Lung (tissue), 12 donors: Measurements from ENCODE around the gene LSMEM2. TPM values are rescaled to one million over a fixed set of nuclear protein-coding genes. Genes with fewer than 3 reads are reported as not detected.

Experiments
- ATAC-seq: fragments of 200-7000 bp; cut with Tn5 transposase; one replicate; pipeline ENCODE4 v1.9.1; 2020; ENCODE audit warnings: moderate number of reproducible peaks; ENCODE audit not compliant: insufficient read depth, low FRiP score
- DNase-seq, 3 donors: peaks; one replicate each; pipeline ENCODE4 v3.0.0-alpha.2; 2013 to 2017
- H3K27ac ChIP-seq, 2 donors: one replicate each; pipeline ENCODE4 v1.5.1; 2013; ENCODE audit warnings: mild to moderate bottlenecking in 2 of 2, moderate library complexity in 2 of 2, control low read depth in 1 of 2, inconsistent platforms in 1 of 2, low read depth in 1 of 2, low read length in 1 of 2
- H3K27me3 ChIP-seq, 3 donors: one replicate each; pipeline ENCODE4 v1.5.1; 2013; ENCODE audit warnings: low read length in 2 of 3; ENCODE audit not compliant: control insufficient read depth in 3 of 3, insufficient read depth in 3 of 3
- H3K36me3 ChIP-seq, 4 donors: one replicate each; pipeline ENCODE4 v1.5.1; 2013; ENCODE audit warnings: low read length in 4 of 4, mild to moderate bottlenecking in 1 of 4, moderate library complexity in 1 of 4; ENCODE audit not compliant: control insufficient read depth in 4 of 4, insufficient read depth in 4 of 4
- H3K4me1 ChIP-seq, 5 donors: one replicate each; pipeline ENCODE4 v1.5.1; 2013; ENCODE audit warnings: low read length in 5 of 5, mild to moderate bottlenecking in 2 of 5, moderate library complexity in 1 of 5; ENCODE audit not compliant: control insufficient read depth in 5 of 5, insufficient read depth in 5 of 5
- H3K4me3 ChIP-seq: one replicate; pipeline ENCODE4 v1.5.1; 2013; ENCODE audit warnings: mild to moderate bottlenecking, control low read depth, moderate library complexity
- H3K9ac ChIP-seq, 2 donors: one replicate each; pipeline ENCODE4 v1.5.1; 2013; ENCODE audit warnings: low read length in 2 of 2, control low read depth in 1 of 2; ENCODE audit not compliant: insufficient read depth in 1 of 2
- H3K9me3 ChIP-seq, 4 donors: one replicate each; pipeline ENCODE4 v1.5.1; 2013; ENCODE audit warnings: low read length in 3 of 4, mild to moderate bottlenecking in 1 of 4, moderate library complexity in 1 of 4; ENCODE audit not compliant: control insufficient read depth in 4 of 4, insufficient read depth in 3 of 4
- WGBS, 2 donors: extraction: QIAGEN DNeasy Blood & Tissue Kit; methylation state at CpG; one replicate each; pipeline ENCODE4 v1.1.7; 2013; 5-methylcytosine and 5-hydroxymethylcytosine counted together
- polyA plus RNA-seq, 2 donors: library from polyadenylated mRNA; stranded (reverse); fragments of 200-250 nt; gene quantifications; one replicate each; pipeline ENCODE4 v1.2.1, GENCODE V29; 2013
- total RNA-seq, 2 donors: library from RNA; depleted of rRNA in 1 of 2; stranded (reverse); fragments of >200 nt in 1 of 2; gene quantifications; one replicate each; pipeline ENCODE4 v1.2.1, GENCODE V29; 2014 to 2021
- TF ChIP-seq, protein P1 (sequence below): IDR thresholded peaks from 2 replicates; pipeline ENCODE4 v1.5.1; 2012; ENCODE audit warnings: mild to moderate bottlenecking; ENCODE audit errors: control extremely low read depth, extremely low read depth
- donor health status: control.
- donor health status: control.
- donor health status: Bipolar disorder and iron deficiency.
- donor health status: healthy.
- donor health status: DM: yes; HTN: yes; CAD: no.

LSMEM2 gene
- total and polyA plus RNA-seq, 4 donors: 0.10 to 0.49 (median 0.12) TPM; not detected in 1

DNA sequence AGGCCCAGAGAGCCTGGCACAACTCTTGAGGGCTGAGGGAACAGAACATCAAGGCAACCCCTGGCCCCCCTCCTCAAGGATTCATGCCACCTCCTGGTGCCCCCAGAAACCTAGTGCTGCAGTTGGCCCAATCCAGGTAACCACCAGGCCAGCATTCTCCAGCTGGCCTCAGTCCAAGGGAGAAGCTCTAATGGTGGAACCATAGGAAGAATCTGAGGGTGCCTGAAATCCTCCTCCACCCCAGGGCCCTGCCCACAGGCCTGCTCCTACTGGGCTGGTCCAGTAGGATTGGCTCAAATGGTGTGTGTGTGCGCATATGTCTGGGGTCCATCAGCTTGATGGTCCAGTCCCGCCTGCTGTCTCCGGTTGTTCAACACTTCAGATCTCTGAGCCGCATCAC lies 35.9 kb downstream of the LSMEM2 start:
- H3K27ac ChIP-seq: peak overlapping the region in 1 of 2 donors; percentile 79

DNA sequence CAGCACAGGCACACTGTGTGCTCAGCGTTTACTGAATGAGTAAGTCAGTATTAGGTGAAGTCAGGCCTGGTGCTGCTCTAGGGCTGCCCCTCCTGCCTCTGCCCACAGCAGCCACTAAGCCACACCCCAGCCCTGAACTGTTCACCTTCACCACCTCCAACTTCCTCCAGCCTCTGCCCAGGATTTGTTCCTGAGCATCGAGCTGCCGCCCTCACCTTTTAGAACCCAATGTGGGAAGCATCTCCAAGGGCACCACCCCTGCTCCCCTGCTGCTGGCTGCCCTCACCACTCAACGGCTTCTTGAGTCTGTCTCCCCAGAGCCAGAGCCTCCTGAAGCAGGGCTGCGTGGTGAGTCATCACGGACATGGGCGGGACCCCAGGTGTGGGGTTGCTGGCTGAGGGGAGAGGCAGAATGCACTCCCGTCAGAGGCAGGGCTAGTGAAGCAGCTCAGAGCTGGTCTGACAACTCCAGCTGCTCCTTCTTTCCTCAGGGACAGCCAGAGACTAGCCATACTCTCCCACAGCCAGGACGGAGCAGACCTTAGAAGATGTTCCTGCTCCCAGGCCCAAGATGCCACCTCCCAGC lies 37.9 kb downstream of the LSMEM2 start:
- peaks cover 0 to 21% (median 16%) of the 10 kb centered on the region in 4 donors for H3K36me3 ChIP-seq
- peak overlapping the region in 1 of 2 donors; percentile 90 for H3K27ac ChIP-seq
- peaks cover 0 to 48% (median 8%) of the 10 kb centered on the region in 5 donors for H3K4me1 ChIP-seq

More for the DNA sequence above, 35.9 kb downstream of the LSMEM2 start:
- no peak for ATAC-seq
- no peaks in the 10 kb centered on the region for H3K9me3 ChIP-seq
- TF ChIP-seq, protein P1, sequence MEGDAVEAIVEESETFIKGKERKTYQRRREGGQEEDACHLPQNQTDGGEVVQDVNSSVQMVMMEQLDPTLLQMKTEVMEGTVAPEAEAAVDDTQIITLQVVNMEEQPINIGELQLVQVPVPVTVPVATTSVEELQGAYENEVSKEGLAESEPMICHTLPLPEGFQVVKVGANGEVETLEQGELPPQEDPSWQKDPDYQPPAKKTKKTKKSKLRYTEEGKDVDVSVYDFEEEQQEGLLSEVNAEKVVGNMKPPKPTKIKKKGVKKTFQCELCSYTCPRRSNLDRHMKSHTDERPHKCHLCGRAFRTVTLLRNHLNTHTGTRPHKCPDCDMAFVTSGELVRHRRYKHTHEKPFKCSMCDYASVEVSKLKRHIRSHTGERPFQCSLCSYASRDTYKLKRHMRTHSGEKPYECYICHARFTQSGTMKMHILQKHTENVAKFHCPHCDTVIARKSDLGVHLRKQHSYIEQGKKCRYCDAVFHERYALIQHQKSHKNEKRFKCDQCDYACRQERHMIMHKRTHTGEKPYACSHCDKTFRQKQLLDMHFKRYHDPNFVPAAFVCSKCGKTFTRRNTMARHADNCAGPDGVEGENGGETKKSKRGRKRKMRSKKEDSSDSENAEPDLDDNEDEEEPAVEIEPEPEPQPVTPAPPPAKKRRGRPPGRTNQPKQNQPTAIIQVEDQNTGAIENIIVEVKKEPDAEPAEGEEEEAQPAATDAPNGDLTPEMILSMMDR: no peak
- peaks cover 0 to 40% (median 6%) of the 10 kb centered on the region in 5 donors for H3K4me1 ChIP-seq
- WGBS, 2 donors: 98% methylated on average over 4 of the region's 4 CpGs
- no peak for DNase-seq
- H3K27me3 ChIP-seq: no peaks in the 10 kb centered on the region
- H3K9ac ChIP-seq: no peak overlapping the region
- no peak overlapping the region for H3K4me3 ChIP-seq
- peaks cover 0 to 21% (median 16%) of the 10 kb centered on the region in 4 donors for H3K36me3 ChIP-seq

GRCh38 chr3:50317300-50317699 lies 38.4 kb downstream of the LSMEM2 start:
- DNase-seq: no peak
- H3K4me1 ChIP-seq: peaks cover 0 to 52% (median 8%) of the 10 kb centered on the region in 5 donors

More for the DNA sequence above, 37.9 kb downstream of the LSMEM2 start:
- ATAC-seq (peak; percentile 50), DNase-seq (no peak)
- 44 to 69% methylated on average over 9 of the region's 9 CpGs for WGBS, 2 donors
- Histone ChIP-seq H3K9ac (no peak overlapping the region), H3K4me3 (no peak overlapping the region), H3K27me3 (no peaks in the 10 kb centered on the region), H3K9me3 (no peaks in the 10 kb centered on the region)
- TF ChIP-seq, protein P1: no peak

More at GRCh38 chr3:50317300-50317699, 38.4 kb downstream of the LSMEM2 start:
- WGBS, 2 donors: 48 to 83% methylated on average over 6 of the region's 6 CpGs
- no peaks in the 10 kb centered on the region for H3K27me3 ChIP-seq
- H3K36me3 ChIP-seq: peaks cover 0 to 21% (median 16%) of the 10 kb centered on the region in 4 donors
- no peak overlapping the region for H3K9ac ChIP-seq
- H3K27ac ChIP-seq: peak overlapping the region in 1 of 2 donors; percentile 90
- no peaks in the 10 kb centered on the region for H3K9me3 ChIP-seq
- no peak overlapping the region for H3K4me3 ChIP-seq
- no peak for ATAC-seq
- TF ChIP-seq, protein P1: no peak
